Small intestine (tissue), 7 donors: ENCODE data around the gene SPPL2B. TPM values are rescaled to one million over a fixed set of nuclear protein-coding genes. Genes with fewer than 3 reads are reported as not detected.

Source experiments
- DNase-seq, 2 donors: peaks; one replicate each; pipeline versions ENCODE4 v3.0.0 to v3.0.0-alpha.2; 2013
- FAIRE-seq: peaks from 2 replicates; lab custom pipeline; 2012; peaks lifted over from hg19 to GRCh38; lab: Jason Lieb, UNC
- H3K27ac ChIP-seq, 3 donors: one replicate each; pipeline ENCODE4 v1.5.1; 2013; ENCODE audit warnings: low read length in 2 of 3, mild to moderate bottlenecking in 2 of 3, control low read depth in 1 of 3, inconsistent platforms in 1 of 3, low read depth in 1 of 3, moderate library complexity in 1 of 3
- H3K27me3 ChIP-seq, 3 donors: one replicate each; pipeline ENCODE4 v1.6.1; 2013; ENCODE audit warnings: low read length in 3 of 3, inconsistent platforms in 1 of 3; ENCODE audit not compliant: control insufficient read depth in 3 of 3, insufficient read depth in 3 of 3
- H3K36me3 ChIP-seq, 3 donors: one replicate each; pipeline ENCODE4 v1.6.1; 2013; ENCODE audit warnings: low read length in 3 of 3, inconsistent platforms in 1 of 3, low read depth in 1 of 3, mild to moderate bottlenecking in 1 of 3, moderate library complexity in 1 of 3; ENCODE audit not compliant: control insufficient read depth in 3 of 3, insufficient read depth in 2 of 3
- H3K4me1 ChIP-seq, 3 donors: one replicate each; pipeline ENCODE4 v1.6.1; 2013; ENCODE audit warnings: low read length in 2 of 3, inconsistent platforms in 1 of 3, low read depth in 1 of 3, mild to moderate bottlenecking in 1 of 3, moderate library complexity in 1 of 3; ENCODE audit not compliant: control insufficient read depth in 3 of 3, insufficient read depth in 2 of 3
- H3K4me3 ChIP-seq, 3 donors: one replicate each; pipeline ENCODE4 v1.5.1; 2013; ENCODE audit warnings: low read length in 3 of 3, control low read depth in 1 of 3, inconsistent platforms in 1 of 3, low read depth in 1 of 3, mild to moderate bottlenecking in 1 of 3, moderate library complexity in 1 of 3
- H3K9me3 ChIP-seq, 2 donors: one replicate each; pipeline ENCODE4 v1.6.1; 2013; ENCODE audit warnings: low read depth in 1 of 2, low read length in 1 of 2; ENCODE audit not compliant: control insufficient read depth in 2 of 2, insufficient read depth in 1 of 2
- WGBS, 3 donors: extraction: QIAGEN DNeasy Blood & Tissue Kit; methylation state at CpG; one replicate each; pipeline ENCODE4 v1.1.7; 2013; 5-methylcytosine and 5-hydroxymethylcytosine counted together
- polyA plus RNA-seq, 4 donors: library from polyadenylated mRNA; stranded (reverse) in 3 of 4; unstranded in 1 of 4; fragments of 200-250 nt in 3 of 4; fragments of 120-200 nt in 1 of 4; gene quantifications; one replicate each; pipeline versions ENCODE4 v1.2.1 to v1.2.3, GENCODE V29; 2013
- donor health status: healthy with polysubstance abuse.
- donor health status: control.
- donor health status: control.
- donor health status: Bipolar disorder and iron deficiency.
- donor health status: healthy.

Gene SPPL2B
- polyA plus RNA-seq, 4 donors = 69.3 to 109 (median 78.2) TPM

DNA sequence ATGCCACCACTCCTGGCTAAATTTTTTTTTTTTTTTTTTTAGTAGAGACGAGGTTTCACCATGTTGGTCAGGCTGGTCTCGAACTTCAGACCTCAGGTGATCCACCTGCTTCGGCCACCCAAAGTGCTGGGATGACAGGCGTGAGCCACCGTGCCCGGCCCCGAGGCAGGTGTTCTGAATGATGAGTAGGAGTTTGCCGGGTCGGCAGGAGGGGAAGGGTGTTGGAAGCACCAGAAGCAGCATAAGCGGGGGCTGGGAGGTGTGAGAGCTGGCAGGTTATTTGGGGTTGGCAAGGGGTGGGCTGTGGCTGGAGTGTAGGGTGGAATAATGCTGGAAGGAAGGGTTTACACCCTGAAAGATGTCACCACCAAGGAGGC lies 1.8 kb downstream of the SPPL2B start:
- FAIRE-seq (no peak), DNase-seq (no peak)
- peaks cover 2 to 63% (median 5%) of the 10 kb centered on the region in 3 donors for H3K4me1 ChIP-seq
- peak overlapping the region in 1 of 3 donors; percentile 23 for H3K4me3 ChIP-seq
- H3K9me3 ChIP-seq = peaks cover 0 to 4% of the 10 kb centered on the region in 2 donors
- H3K36me3 ChIP-seq = peaks cover 0 to 53% (median 3%) of the 10 kb centered on the region in 3 donors
- H3K27me3 ChIP-seq = no peaks in the 10 kb centered on the region
- WGBS, 3 donors = 16 to 59% (median 35%) methylated on average over 10 of the region's 10 CpGs
- peak overlapping the region; percentile 90 to 97 (median 96) for H3K27ac ChIP-seq

GRCh38 chr19:2330632-2331284 lies 2.3 kb downstream of the SPPL2B start:
- peaks cover 2 to 63% (median 5%) of the 10 kb centered on the region in 3 donors for H3K4me1 ChIP-seq
- no peak for FAIRE-seq
- H3K27me3 ChIP-seq = no peaks in the 10 kb centered on the region
- peaks cover 0 to 53% (median 3%) of the 10 kb centered on the region in 3 donors for H3K36me3 ChIP-seq
- H3K9me3 ChIP-seq = peaks cover 0 to 6% of the 10 kb centered on the region in 2 donors
- peak overlapping the region in 2 of 3 donors; percentile 13 to 29 for H3K4me3 ChIP-seq
- WGBS, 3 donors = 21 to 60% (median 32%) methylated on average over 20 of the region's 20 CpGs
- peak; percentile 98 to 99 for DNase-seq
- H3K27ac ChIP-seq = peak overlapping the region; percentile 90 to 97 (median 96)

- peaks cover 0 to 48% (median 0%) of the 10 kb centered on the region in 3 donors for H3K36me3 ChIP-seq
- H3K4me1 ChIP-seq = peaks cover 2 to 63% (median 5%) of the 10 kb centered on the region in 3 donors
- WGBS, 3 donors = 29 to 48% (median 45%) methylated on average over 8 to 12 of the region's 12 CpGs
- no peaks in the 10 kb centered on the region for H3K27me3 ChIP-seq
- H3K27ac ChIP-seq = peak overlapping the region; percentile 84 to 97 (median 90)
- peak overlapping the region in 1 of 3 donors; percentile 29 for H3K4me3 ChIP-seq
- no peak for DNase-seq
- H3K9me3 ChIP-seq = peaks cover 0 to 6% of the 10 kb centered on the region in 2 donors
- no peak for FAIRE-seq
Measured at GRCh38 chr19:2331601-2332246, 3.2 kb downstream of the SPPL2B start.

DNA sequence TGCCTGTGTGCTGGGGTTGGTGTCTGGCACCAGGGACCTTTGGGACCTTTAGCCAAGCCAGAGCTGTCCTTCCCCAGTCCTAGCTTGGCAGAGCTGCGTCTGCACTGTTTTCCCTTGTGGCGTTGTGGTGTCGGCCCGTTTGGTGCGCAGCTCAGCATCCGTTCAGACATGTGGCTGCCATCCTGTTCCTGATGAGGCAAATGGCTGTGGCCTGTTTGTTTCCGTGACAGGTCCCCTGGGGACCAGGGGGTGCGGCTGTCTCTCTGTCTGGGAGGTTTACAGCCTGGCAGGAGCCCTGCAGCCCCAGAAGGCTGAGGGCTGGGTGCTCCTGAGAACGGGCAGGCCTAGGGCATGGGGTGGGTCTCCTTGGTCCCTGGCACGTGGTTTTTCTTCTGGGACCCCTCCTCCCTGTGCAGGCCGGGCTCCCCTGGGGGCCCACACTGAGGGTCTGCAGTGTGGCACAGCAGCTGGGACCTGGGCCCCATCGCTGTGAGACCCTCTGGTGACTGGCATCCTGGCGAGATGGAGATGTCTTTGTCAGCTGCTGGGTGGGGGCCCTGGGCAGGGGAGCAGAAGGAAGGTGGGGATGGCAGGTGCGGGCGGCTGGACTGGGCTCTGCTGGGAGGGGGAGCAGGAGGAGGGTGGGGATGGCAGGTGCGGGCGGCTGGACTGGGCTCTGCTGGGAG lies 4.0 kb downstream of the SPPL2B start:
- WGBS, 3 donors = 21 to 43% (median 34%) methylated on average over 13 to 17 of the region's 17 CpGs
- FAIRE-seq = no peak
- Histone ChIP-seq H3K36me3 (peaks cover 0 to 50% (median 0%) of the 10 kb centered on the region in 3 donors), H3K27me3 (no peaks in the 10 kb centered on the region), H3K9me3 (peaks cover 0 to 6% of the 10 kb centered on the region in 2 donors), H3K4me1 (peaks cover 2 to 63% (median 5%) of the 10 kb centered on the region in 3 donors), H3K27ac (peak overlapping the region; percentile 84 to 97 (median 90)), H3K4me3 (no peak overlapping the region)
- peak; percentile 58 to 62 for DNase-seq

- peak overlapping the region in 1 of 3 donors; percentile 11 for H3K4me3 ChIP-seq
- DNase-seq (peak; percentile 64 to 83), FAIRE-seq (no peak)
- peaks cover 2 to 64% (median 5%) of the 10 kb centered on the region in 3 donors for H3K4me1 ChIP-seq
- WGBS, 3 donors = 14 to 54% (median 26%) methylated on average over 21 to 27 of the region's 27 CpGs
- peaks cover 0 to 6% of the 10 kb centered on the region in 2 donors for H3K9me3 ChIP-seq
- H3K36me3 ChIP-seq = peaks cover 0 to 57% (median 0%) of the 10 kb centered on the region in 3 donors
- no peaks in the 10 kb centered on the region for H3K27me3 ChIP-seq
- peak overlapping the region; percentile 38 to 97 (median 72) for H3K27ac ChIP-seq
Measured at GRCh38 chr19:2333027-2333806, 4.7 kb downstream of the SPPL2B start.

DNA sequence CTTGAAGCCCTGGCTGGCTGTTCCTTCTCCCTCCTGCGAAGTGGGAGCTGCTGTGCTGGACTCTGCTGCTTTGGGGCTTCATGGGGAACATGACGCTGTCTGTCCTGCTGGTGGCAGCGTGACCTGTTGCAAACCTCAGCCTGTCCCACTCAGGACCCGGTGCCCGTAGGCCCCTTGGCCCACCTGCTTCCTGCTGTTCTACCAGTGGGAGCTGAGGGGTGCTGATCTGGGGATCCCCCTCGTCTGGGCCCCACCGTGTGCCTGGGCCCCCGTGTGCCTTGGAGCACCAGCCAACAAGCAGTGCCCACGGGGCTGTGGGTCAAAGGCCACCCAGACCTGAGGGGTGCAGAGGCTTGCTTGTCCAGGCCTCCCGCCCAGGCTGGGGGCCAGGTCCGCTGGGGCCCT lies 5.3 kb downstream of the SPPL2B start:
- H3K9me3 ChIP-seq = peaks cover 0 to 6% of the 10 kb centered on the region in 2 donors
- H3K27me3 ChIP-seq = no peaks in the 10 kb centered on the region
- peak; percentile 27 to 51 for DNase-seq
- no peak for FAIRE-seq
- WGBS, 3 donors = 23 to 64% (median 37%) methylated on average over 8 to 11 of the region's 11 CpGs
- peaks cover 2 to 64% (median 5%) of the 10 kb centered on the region in 3 donors for H3K4me1 ChIP-seq
- H3K4me3 ChIP-seq = peak overlapping the region in 1 of 3 donors; percentile 11
- H3K36me3 ChIP-seq = peaks cover 0 to 63% (median 0%) of the 10 kb centered on the region in 3 donors
- peak overlapping the region; percentile 38 to 97 (median 72) for H3K27ac ChIP-seq

DNA sequence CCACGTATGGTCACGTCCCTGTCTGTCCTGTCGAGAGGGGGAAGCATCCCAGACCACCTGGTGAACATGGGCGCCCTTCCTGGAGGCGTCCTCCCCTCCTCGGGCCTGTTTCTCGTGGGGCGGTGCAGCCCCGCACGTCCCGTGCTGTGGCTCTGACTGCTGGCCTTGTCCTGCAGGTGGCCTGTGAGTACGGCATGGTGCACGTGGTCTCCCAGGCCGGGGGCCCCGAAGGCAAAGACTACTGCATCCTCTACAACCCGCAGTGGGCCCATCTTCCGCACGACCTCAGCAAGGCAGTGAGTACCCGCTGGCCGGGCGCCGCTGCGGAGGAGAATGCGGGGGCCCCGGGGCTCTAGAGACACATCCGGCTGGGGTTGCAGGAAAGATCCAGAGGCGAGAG lies 5.9 kb downstream of the SPPL2B start:
- peak overlapping the region in 1 of 3 donors; percentile 97 for H3K27ac ChIP-seq
- H3K27me3 ChIP-seq = no peaks in the 10 kb centered on the region
- 85 to 93% (median 88%) methylated on average over 26 to 27 of the region's 27 CpGs for WGBS, 3 donors
- FAIRE-seq (no peak), DNase-seq (no peak)
- H3K9me3 ChIP-seq = peaks cover 0 to 6% of the 10 kb centered on the region in 2 donors
- H3K4me3 ChIP-seq = no peak overlapping the region
- peaks cover 0 to 67% (median 0%) of the 10 kb centered on the region in 3 donors for H3K36me3 ChIP-seq
- H3K4me1 ChIP-seq = peaks cover 2 to 61% (median 2%) of the 10 kb centered on the region in 3 donors
